Anterior cingulate cortex (tissue), 58 donors: ENCODE results near the gene ANGEL1.

Source experiments
- DNase-seq, 58 donors: peaks; one replicate each; lab custom pipeline; 2025; lab: John Stamatoyannopoulos, UW

Gene ANGEL1

DNA sequence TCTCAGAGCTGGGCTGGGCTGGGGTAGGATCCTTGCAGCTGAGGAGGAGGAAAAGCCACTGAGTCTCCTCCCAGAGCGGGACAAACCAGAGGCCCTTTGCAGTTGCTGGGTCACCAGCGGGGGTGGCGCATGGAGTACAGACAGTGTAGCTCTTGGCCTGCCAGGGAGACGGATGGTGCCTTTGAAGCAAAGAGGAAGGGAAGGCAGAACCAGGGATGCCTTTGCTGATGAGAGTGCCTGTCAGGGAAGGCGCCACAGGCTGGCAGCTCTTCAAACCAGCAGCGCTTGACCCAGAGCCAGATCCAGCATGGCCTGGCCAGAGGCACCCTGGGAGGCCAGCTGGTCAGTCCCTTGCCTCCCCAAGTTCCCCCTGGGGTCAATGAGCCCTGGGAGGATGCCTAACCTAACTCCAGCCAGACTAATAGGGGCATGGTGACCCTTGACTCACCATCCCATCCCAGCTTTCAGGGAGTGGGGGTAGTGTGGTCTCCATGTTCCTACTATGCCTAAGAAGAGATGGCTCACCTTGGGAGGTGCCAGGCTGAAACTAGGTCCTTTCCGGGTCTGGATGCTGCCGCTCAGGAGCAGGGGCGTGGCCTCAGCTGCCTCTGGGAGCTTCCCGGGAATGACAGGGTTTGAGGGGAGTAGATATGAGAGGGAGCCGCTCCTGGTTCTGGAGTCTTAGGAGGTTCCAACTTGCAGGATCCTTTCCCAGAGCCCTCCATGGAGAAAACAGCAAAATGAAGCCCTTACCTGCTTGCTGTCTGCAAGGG is 31.6 kb downstream of the ANGEL1 start:
- DNase-seq, result peak in 43 of 58 donors; percentile 42 to 83 (median 64)

DNA sequence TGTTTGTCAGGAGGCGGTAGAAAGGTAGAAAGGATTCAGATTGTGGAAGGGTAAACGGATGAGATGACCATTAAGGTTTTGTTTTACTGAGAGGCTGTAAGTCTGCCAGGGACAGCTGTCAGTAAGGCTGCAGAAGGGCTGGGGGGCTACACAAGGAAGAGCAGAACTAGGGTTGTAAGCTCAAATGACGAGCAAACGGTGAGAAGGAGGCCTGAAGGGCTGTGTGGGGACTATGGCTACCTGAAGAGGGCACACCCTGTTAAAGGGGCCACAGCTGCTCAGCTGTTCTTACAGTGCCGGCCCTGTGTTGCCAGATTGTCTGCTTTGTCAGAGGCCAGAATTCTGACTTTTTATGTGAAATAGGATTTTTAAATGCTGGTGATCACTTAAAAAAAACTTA is 32.3 kb downstream of the ANGEL1 start:
- no peak for DNase-seq

DNA sequence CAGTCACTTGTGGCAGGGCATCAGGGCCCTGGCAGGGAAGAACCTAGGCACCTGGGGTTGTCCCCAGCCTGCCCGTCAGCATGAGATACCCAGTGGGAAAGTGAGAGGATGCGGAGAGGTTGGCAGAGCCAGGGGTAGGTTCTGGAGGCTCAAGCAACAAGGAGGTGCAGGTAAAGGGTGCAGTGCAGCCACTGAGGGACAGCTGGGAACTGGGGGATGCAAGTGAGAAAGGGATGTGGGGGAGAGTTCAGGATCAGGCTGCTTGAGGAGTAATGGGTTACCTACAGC is 32.7 kb downstream of the ANGEL1 start:
- no peak for DNase-seq

DNA sequence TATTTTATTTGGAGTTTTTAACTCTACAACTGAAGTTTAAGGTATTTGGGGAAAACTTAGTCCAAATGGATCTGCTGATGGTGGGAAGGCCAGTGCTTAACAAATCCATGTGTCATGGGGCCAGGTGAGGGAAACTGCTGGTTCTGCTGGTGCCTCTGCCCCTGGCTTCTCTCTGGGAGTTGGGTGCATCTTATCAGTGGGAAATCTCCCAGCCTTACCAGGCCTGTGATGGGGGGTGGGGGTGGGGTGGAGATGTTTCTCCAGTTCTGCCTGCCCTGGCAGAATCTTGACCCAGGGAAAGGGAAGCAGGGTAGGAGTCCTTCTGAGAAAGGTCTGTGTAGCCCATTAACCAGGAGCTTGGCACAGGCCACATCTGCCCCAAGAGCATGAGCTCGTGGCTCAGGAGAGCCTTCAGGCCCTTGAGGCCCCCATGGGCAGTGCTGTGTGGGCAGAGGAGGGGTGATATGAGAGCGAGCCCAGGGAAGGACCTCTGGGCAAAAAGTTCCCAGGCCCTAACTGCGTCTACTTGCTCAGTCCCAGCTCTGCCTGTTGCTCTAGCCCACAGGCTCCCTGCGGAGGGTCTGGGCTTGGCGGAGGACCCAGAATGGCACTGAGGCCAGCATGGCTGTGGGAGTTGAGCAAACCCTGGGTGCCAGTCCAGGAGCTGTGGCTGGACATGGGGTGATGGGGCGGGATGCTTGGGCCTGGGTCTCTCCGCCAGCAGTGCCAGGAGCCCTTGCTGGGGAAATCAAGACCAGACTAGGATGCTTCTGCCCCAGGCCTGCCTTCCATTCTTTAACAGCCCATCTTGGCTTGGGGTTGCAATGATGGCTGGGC is 33.2 kb downstream of the ANGEL1 start:
- no peak for DNase-seq

DNA sequence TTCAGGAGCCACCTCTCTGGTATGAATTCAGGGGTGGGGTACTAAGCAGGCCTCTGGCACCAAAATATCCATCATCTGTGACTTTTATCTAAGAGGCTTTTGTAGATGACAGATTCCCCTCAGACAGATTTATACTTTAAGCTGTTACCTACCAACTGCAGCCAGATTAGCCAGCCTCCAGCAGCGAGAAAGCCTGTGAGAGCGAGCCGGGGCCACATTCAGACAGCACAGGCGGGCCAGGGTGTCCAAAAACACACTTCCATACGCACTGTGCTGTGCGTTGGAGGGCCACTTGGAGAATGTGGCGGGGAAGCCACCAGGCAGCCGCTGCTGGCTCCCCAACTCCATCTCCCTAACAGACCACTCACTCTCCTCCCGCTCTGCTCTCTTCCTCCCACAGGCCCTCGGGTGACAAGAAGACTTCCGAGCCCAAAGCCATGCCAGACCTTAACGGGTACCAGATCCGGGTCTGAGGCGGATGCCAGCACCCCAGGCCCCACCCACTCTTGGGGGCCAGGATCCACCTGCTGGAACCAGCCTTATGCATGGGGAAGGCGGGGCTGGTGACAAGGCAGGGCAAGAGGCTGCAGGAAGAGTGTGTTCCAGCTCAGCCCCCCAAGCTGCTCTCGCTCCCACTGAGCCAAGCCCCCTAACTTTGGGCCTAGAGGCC is 34.0 kb downstream of the ANGEL1 start:
- DNase-seq, result peak in 3 of 58 donors; percentile 28 to 60 (median 48)

DNA sequence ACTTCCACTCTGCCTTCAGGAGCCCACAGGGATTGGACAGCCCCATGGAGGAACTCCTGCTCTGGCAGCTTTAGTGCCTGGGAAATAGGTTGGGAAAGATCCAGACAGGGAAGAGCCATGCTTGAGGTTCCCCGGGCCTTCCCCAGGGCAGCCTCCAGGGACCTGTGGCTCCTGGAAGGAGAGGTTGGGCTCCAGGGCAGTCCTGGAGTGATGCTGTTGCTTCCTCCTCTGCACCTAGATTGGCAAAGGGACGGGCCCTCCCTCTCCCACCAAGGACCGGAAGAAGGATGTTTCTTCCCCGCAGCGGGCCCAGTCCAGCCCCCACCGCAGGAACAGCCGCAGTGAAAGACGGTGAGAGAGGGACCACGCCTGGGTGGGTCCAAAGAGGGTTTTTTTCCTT is 35.0 kb downstream of the ANGEL1 start:
- no peak for DNase-seq

DNA sequence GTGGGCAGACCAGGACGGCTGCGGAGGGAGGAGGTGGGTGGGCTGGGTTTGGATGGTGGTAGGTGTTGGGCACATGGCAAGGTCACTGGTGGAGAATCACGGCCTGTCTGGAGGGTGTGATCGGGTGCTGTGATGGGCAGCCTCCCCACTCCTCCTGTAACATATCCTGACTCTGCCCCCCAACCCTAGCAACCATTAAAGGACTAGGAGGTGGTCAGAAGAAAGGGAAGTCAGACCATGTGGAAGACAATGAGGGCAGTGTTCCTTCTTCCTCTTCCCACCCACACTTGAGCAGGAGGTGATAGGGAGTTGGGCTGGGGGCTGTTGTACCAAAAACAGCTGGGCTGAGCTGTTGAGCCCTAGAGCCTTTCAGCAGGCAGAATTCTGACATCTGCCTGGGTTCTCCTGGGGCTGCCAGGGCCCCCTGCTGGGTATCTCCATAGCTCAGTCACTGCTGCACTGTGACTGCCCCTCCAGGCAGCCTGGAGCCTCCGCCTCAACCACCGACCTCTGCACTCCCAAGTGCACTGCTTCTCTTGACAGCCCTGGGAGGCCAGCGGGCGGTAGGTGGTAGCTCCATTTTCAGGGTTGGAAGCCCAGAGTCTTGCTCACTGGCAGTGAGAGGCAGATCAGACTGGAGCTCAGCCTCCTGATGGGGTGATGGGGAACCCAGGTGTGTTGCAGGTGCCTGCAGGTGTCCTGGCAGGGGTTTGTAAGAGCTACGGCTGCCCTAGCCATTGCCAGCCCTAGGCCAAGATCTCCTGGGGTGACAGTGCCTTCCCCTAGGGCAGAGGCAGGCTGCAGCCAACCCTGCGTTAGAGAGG is 36.0 kb downstream of the ANGEL1 start:
- no peak for DNase-seq

DNA sequence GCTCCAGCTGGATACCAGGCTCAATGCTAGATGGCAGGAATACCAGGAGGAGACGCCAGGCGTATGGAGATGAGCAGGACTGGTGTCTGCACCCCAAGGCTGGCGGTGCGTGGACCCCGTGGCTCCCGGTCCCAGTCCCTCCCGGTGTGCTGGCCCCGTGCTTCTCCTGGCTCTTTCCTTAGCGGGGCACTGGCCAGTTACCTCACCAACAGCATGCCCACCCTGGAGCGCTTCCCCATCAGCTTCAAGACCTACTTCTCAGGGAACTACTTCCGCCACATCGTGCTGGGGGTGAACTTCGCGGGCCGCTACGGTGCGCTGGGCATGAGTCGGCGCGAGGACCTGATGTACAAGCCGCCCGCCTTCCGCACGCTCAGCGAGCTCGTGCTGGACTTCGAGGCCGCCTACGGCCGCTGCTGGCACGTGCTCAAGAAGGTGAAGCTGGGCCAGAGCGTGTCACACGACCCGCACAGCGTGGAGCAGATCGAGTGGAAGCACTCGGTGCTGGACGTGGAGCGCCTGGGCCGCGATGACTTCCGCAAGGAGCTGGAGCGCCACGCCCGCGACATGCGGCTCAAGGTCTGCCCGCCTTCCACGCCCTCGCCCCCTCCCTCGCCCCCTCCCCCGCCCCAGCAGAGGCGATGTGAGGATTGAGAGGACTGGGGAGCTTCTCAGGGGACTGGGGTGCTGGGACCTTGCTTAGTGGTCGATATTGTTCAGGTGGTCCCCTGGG is 36.8 kb downstream of the ANGEL1 start:
- no peak for DNase-seq

DNA sequence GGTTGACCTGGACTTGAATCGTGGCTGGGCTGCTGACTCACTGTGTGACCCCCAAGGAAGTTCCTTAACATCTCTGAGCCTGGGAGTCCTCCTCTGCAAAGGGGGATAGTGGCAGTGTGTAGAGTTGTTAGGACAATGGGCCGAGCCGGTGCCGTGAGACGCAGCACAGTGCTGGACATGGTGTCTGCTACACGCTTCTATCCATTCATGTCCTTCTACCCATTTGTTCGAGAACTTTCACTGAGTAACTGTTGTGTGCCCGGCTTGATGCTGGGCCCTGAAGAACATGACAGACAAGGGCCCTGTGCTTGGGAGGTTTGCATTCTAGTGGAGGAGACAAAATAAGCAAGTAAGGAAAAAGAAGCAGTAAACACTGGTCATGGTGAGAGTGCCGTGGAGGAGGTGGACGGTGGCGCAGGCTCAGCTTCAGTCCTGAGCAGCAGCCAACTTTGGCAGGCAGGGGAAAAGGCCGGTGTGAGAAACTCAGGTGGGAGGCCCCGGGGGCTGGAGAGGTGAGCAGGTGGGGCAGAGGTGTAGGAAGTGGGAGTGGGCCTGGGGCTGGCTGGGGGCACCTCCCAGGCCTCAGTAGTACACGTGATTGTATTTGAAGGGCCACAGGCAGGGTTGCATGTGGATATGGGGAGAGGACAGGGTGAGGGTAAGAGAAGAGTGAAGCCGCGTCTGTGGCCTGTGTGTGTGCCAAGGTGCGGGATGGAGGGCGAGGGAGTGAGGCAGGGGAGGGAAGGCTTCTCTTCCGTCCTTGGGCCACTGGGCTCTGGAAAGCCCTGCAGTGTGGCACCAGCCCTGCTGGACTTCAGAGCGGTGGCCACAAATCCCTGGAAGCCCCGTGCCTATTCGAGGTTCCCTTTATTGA is 37.6 kb downstream of the ANGEL1 start:
- no peak for DNase-seq

DNA sequence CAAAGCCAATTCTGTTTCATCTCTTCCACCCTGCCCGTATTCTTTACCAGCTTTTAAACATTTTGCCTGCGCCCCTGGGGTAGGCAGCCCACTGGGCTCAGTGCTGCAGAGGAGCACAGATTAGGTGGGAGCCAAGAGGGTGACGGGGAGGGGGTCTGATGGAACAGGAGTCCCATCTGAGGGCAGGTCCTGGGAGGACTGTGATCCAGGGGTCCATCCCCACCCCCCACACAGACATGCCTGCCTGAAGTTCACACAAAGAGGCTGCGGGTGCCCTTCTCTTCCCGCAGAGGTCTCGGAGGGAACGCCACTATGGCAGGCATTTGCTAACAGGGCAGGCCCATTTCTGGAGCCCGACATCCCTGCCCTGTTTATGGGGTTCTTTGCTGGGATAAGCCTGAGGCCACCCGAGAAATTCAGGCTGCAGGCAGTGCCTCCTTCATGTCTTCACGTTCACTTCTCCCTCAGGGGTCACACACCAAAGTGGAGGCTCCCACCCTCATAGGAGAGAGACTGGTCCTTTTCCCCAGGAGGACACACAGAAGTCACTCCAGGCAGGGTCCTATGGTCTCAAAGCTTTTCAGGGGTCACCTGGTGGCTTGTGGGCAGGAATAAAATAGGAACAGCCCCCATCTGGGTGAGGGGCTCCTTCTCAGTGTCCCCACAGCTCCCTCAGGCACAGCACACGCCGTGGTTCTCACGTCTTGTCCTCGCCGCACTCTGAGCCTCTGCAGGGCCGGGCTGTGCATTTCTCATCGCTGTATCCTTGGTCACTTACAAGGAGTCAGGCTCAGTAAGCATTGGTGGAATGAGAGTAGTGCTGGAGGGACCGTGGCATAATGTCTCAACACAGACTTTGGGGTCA is 38.5 kb downstream of the ANGEL1 start:
- no peak for DNase-seq

DNA sequence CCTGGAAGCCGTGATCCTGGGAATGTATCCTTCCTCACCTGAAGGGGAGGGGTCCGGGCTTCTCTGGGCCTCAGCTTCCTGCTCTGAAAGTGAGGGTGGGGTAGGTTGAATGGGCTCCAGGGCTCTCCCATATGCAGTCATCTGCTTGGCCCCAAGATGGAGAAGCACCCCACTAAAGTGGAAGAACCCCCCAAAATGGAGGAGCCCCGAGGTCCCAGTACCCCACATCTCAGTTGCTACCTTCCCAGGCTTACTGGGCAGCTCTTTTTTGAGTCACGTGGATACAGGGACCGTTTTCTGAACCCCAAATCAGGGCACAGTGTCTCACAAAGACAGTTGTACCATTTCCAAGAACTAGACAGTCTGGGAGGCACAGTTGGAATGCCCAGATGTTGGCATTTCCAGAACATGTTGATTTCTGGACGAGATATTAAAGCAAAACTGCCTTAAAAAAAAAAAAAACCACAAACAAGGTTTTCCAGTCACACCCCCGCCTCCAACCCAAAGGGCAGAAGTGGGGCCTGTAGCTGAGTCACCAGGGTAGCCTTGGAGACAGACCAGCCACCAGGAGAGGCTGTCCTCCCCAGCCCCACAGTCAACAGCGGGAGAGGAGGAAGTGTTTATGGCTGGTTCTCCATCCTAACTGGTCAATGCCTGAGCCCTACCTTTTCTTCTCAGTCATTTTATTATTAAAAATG is 39.3 kb downstream of the ANGEL1 start:
- peak in 14 of 58 donors; percentile 25 to 65 (median 40) for DNase-seq

DNA sequence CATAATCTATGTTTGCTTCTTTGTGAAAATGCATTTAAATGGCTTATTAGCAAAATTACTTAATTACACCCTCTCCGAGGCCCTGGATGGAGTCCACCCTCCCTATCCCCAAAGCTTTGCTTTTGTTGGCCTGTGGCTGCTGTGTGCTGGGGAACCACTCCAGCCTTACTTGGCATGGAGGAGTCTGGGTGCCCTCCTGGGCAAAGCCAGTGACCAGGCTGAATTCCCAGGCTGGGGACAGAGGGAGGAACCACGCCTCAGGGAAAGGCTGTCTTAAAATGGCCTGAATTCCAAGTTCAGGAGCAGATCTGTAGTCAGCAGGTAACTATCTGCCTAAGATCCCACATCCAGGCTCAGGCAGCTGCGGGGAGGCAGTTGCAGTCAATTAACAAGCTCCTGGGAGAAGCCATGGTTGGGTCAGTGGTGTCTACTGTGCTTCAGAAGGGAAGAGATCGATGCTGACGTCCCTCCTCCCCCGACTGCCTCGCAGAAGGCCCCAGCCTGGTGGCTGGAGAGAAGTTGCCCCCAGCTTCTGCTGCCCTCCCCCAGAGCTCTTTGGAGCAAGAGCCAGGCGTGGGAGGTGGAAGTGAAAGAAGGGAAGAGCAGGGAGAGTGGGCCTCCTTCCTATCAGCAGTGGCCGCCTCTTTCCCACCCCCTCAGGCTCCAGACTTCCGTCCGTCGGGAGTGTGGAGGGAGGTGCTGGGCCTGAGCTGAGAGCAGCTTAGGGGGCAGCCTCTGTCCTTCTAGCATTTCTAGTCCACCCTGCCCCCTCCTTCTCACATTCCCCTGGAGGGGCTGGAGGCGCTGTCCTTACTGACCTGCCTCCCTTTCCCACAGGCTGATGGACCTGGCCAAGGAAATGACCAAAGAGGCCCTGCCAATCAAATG is 40.1 kb downstream of the ANGEL1 start:
- peak in 26 of 58 donors; percentile 27 to 67 (median 47) for DNase-seq

DNA sequence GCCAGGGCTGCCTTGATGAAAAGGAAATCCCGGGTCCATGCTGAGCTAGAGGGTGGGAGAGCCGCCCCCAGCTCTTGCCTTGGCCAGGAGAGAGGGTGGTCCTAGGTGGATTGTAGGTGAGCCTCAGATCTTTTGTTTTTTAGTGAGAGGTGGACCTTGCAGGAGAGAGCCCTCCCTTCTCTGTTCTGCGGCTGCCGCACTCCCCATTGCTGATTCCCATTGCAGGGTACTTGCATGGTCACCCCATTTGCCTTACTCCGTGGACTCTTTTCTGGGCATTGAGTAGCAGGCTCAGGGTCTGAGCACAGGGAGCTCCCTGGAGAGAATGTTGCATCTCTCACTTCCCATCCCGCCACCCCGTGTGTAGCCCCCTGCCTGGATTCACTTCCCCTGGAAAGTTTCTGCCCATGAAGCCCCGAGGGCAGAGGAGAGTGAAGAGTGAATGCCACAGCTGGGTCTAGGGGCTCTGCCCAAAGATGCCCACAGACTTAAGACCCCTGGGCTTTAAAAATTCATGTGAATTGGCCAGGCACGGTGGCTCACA is 41.2 kb downstream of the ANGEL1 start:
- DNase-seq, result no peak

DNA sequence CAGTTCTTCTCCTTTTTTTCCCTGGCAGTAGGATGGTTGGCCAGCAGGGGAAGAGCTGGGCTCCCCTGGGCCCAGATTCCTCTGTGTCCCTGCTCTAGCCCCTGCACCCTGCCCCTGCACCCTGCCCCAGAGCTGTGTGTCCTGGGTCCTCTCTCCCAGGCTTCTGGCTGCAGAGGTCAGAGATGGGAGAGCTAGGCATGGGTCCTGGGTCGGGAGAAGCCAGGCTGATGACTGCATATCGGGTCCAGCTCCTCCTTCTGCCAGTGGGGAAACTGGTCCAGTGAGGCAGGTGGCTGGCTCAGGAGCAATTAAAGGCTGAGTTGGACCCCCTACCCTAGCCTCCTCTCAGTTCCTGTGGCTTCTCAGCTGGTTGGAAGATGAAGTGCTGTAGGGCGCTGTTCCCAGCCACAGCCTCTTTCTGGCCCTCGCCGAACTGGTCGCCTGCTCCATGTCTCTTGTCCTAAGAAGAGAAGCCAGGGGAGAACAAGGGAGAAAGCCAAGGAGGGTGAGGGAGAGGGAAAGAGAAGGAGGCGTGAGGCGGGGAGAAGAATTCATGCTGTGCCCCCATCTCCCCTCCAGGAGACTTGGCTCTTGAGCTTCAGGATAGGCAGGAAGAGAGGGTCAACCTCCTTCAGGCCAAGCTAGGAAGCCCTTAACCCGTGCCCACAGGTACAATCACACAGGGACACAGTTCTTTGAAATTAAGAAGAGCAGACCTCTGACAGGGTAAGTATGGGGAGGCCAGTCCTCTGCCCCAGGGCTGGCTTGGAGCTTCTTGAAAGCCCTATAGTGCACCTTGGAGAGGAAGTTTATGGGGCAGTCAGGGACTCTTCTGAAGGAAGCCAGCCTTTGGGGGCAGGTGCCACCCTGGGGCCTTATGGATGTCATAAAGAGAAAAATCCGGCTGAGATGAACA is 41.9 kb downstream of the ANGEL1 start:
- DNase-seq, result no peak
